Measurements from ENCODE around the gene GRIK3.

DNA sequence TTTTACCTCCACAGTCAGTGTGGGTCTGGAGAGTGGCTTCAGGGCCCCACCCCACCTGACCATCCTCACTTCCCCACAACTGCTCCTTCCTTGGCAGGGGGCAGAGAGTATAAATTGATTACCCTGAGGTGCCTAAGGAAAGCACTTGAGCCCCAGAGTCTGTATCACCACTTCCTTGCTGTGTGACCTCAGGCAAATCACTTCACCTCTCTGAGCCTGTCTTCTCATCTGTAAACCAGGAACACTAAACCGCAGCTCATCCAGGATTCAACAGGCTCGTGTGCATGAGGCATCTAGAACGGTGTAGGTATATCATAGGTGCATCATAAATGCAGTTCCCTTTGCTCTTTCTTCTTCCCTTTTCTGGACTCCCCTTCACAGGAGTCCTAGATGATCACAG, 43.4 kb downstream of the GRIK3 start:
- TF ChIP-seq, protein P1, sequence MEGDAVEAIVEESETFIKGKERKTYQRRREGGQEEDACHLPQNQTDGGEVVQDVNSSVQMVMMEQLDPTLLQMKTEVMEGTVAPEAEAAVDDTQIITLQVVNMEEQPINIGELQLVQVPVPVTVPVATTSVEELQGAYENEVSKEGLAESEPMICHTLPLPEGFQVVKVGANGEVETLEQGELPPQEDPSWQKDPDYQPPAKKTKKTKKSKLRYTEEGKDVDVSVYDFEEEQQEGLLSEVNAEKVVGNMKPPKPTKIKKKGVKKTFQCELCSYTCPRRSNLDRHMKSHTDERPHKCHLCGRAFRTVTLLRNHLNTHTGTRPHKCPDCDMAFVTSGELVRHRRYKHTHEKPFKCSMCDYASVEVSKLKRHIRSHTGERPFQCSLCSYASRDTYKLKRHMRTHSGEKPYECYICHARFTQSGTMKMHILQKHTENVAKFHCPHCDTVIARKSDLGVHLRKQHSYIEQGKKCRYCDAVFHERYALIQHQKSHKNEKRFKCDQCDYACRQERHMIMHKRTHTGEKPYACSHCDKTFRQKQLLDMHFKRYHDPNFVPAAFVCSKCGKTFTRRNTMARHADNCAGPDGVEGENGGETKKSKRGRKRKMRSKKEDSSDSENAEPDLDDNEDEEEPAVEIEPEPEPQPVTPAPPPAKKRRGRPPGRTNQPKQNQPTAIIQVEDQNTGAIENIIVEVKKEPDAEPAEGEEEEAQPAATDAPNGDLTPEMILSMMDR (conservative IDR thresholded peaks at IDR 0.05 in 1 of 2, IDR thresholded peaks at IDR 0.05 in 1 of 2; ENCODE audit: low read depth in 1 of 2, low read length in 2 of 2) = no peak
- TF ChIP-seq EZH2 (IDR thresholded peaks at IDR 0.05; ENCODE audit: low read length, missing control alignments) = no peak

All from fibroblast of lung (primary cell).